A673 (cell line): ENCODE data around the gene LRGUK. TPM values are rescaled to one million over a fixed set of nuclear protein-coding genes. Genes with fewer than 3 reads are reported as not detected.

Experiments
- BruUV-seq: library from RNA; stranded (reverse); fragments of 400-500 nt; replicated peaks from 2 replicates; lab custom pipeline; 2021; lab: Mats Ljungman, UMichigan
- CTCF ChIA-PET: fragments of 300-600 bp; sonication (Branson Sonifier 250); formaldehyde crosslinking; loops from one replicate; lab custom pipeline; 2022; ENCODE audit warnings: antibody characterized with exemption; lab: Charles Lee
- POLR2A ChIA-PET: fragments of 300-600 bp; sonication (Branson Sonifier 250); formaldehyde crosslinking; loops from one replicate; lab custom pipeline; 2022; ENCODE audit warnings: antibody characterized with exemption; ENCODE audit not compliant: low non-redundant PET; lab: Charles Lee
- DNase-seq: peaks from one replicate; pipeline ENCODE4 v3.0.0-alpha.2; 2015; ENCODE audit warnings: low spot score
- H3K27ac ChIP-seq: fragments of 200-600 bp; sonication (generic); 2 replicates; pipeline ENCODE4 v1.5.1; 2016; ENCODE audit warnings: mixed run types, low read depth, mild to moderate bottlenecking, mixed read lengths, antibody characterized with exemption, low read length; ENCODE audit not compliant: poor library complexity, severe bottlenecking
- H3K27me3 ChIP-seq: fragments of 200-600 bp; sonication (generic); replicated peaks from 2 replicates; pipeline ENCODE4 v1.6.1; 2017; ENCODE audit warnings: mixed run types, low read depth, mild to moderate bottlenecking, mixed read lengths, antibody characterized with exemption, low read length; ENCODE audit not compliant: insufficient read depth, poor library complexity
- H3K36me3 ChIP-seq: fragments of 200-600 bp; sonication (generic); 2 replicates; pipeline ENCODE4 v1.6.1; 2016; ENCODE audit warnings: mixed run types, mild to moderate bottlenecking, mixed read lengths, antibody characterized with exemption, low read length; ENCODE audit not compliant: insufficient read depth, poor library complexity, severe bottlenecking
- H3K4me1 ChIP-seq: fragments of 200-600 bp; sonication (generic); 2 replicates; pipeline ENCODE4 v1.6.1; 2017; ENCODE audit warnings: mixed run types, mild to moderate bottlenecking, mixed read lengths, antibody characterized with exemption, low read length; ENCODE audit not compliant: insufficient read depth, poor library complexity, severe bottlenecking
- H3K4me3 ChIP-seq: fragments of 200-600 bp; sonication (generic); 2 replicates; pipeline ENCODE4 v1.5.1; 2016; ENCODE audit warnings: low read depth, mixed run types, mild to moderate bottlenecking, mixed read lengths, low read length; ENCODE audit not compliant: poor library complexity, severe bottlenecking
- H3K9me3 ChIP-seq: fragments of 200-600 bp; sonication (generic); 2 replicates; pipeline ENCODE4 v1.6.1; 2016; ENCODE audit warnings: mixed run types, low read depth, mild to moderate bottlenecking, mixed read lengths, antibody characterized with exemption, low read length; ENCODE audit not compliant: poor library complexity, severe bottlenecking
- CTCF ChIP-seq: fragments of 300-800, 200-600 bp; sonication (generic); conservative IDR thresholded peaks from 2 replicates; pipeline ENCODE4 v1.5.1; 2017; ENCODE audit warnings: low read depth, mild to moderate bottlenecking, antibody characterized with exemption, low read length, moderate library complexity, mixed read lengths
- EZH2 ChIP-seq: fragments of 200-600 bp; sonication (generic); IDR thresholded peaks from 2 replicates; pipeline ENCODE4 v1.6.1; 2017; ENCODE audit warnings: borderline replicate concordance, low read depth, mild to moderate bottlenecking, mixed read lengths, antibody characterized with exemption, low read length; ENCODE audit not compliant: poor library complexity, severe bottlenecking
- intact Hi-C: fragments of 100-400 bp; cut with micrococcal nuclease; formaldehyde crosslinking; loops from one replicate; pipeline ENCODE4 v1.10.0; 2022; ENCODE audit not compliant: unreplicated experiment
- total RNA-seq: library from RNA; stranded (reverse); gene quantifications from 2 replicates; pipeline ENCODE4 v1.2.3, GENCODE V29; 2021

Gene LRGUK
- total RNA-seq, 1 experiment from 2014 or later: 0.54 TPM

GRCh38 chr7:134153493-134154136 lies 26.5 kb downstream of the LRGUK start:
- POLR2A ChIA-PET: no interaction called here

GRCh38 chr7:134154581-134155130 lies 27.5 kb downstream of the LRGUK start:
- TF ChIP-seq EZH2 (no peak), CTCF (no peak)
- peaks cover 5% of the 10 kb centered on the region for H3K27me3 ChIP-seq
- ChIA-PET CTCF (no interaction called here), POLR2A (interaction anchor here (0.5 kb wide), 1 partner anchor 555 kb away, joined by 4 read pairs; no protein-coding TSS in a partner anchor)
- H3K9me3 ChIP-seq: no peaks in the 10 kb centered on the region
- intact Hi-C loops: no loop called here
- no peak overlapping the region for H3K27ac ChIP-seq
- H3K36me3 ChIP-seq: no peaks in the 10 kb centered on the region
- BruUV-seq: no TSS peak
- H3K4me3 ChIP-seq: no peak overlapping the region
- no peak for DNase-seq
- H3K4me1 ChIP-seq: peaks cover 6% of the 10 kb centered on the region

More at GRCh38 chr7:134153493-134154136, 26.5 kb downstream of the LRGUK start:
- H3K4me3 ChIP-seq: no peak overlapping the region
- intact Hi-C loops: no loop called here
- H3K4me1 ChIP-seq: peaks cover 6% of the 10 kb centered on the region
- peaks cover 5% of the 10 kb centered on the region for H3K27me3 ChIP-seq
- H3K36me3 ChIP-seq: no peaks in the 10 kb centered on the region
- CTCF ChIA-PET: no interaction called here
- H3K27ac ChIP-seq: no peak overlapping the region
- BruUV-seq: no TSS peak
- no peak for DNase-seq
- TF ChIP-seq CTCF: no peak
- no peak for TF ChIP-seq EZH2
- H3K9me3 ChIP-seq: no peaks in the 10 kb centered on the region

- TF ChIP-seq CTCF (no peak), EZH2 (no peak)
- no peaks in the 10 kb centered on the region for H3K36me3 ChIP-seq
- H3K4me3 ChIP-seq: no peak overlapping the region
- no peak overlapping the region for H3K27ac ChIP-seq
- no peak for DNase-seq
- CTCF ChIA-PET: no interaction called here
- intact Hi-C loops: no loop called here
- peaks cover 5% of the 10 kb centered on the region for H3K27me3 ChIP-seq
- no TSS peak for BruUV-seq
- no peaks in the 10 kb centered on the region for H3K9me3 ChIP-seq
- peaks cover 6% of the 10 kb centered on the region for H3K4me1 ChIP-seq
- POLR2A ChIA-PET: interaction anchor here (0.5 kb wide), 1 partner anchor 555 kb away, joined by 4 read pairs; no protein-coding TSS in a partner anchor
Measured at GRCh38 chr7:134155206-134155605, 28.1 kb downstream of the LRGUK start.
